ENCODE measurements around the gene FOXJ3. TPM values are rescaled to one million over a fixed set of nuclear protein-coding genes. Genes with fewer than 3 reads are reported as not detected.

Gene FOXJ3
- polyA plus RNA-seq, 1 of the 3 experiments (the other 2 are of a cell fraction), result 16.0 TPM

GRCh38 chr1:42163536-42164503, 171.2 kb downstream of the FOXJ3 start (continued):
- TF ChIP-seq REST (IDR thresholded peaks at IDR 0.05; ENCODE audit: low read depth, low read length) (no peak), USF1 (IDR thresholded peaks at IDR 0.05; ENCODE audit: borderline replicate concordance, low read depth) (no peak)

GRCh38 chr1:42163114-42163513, 171.9 kb downstream of the FOXJ3 start:
- H3K27ac ChIP-seq (ENCODE audit: low read depth in 2 of 2, low read length in 1 of 2), result no peak overlapping the region
- H3K36me3 ChIP-seq (replicated peaks in 1 of 2; ENCODE audit: control insufficient read depth in 1 of 2, insufficient read depth in 2 of 2, low read length in 1 of 2), result no peaks in the 10 kb centered on the region
- H3K9me3 ChIP-seq, result 0 out of 2 replicates have a peak, but pooled peaks cover 9% of the 10 kb centered on the region
- H2AFZ ChIP-seq (ENCODE audit: low read depth), result no peak overlapping the region
- H4K20me1 ChIP-seq (ENCODE audit: insufficient read depth), result no peaks in the 10 kb centered on the region
- no peaks in the 10 kb centered on the region for H3K27me3 ChIP-seq (ENCODE audit: insufficient read depth)
- no peak overlapping the region for H3K4me3 ChIP-seq (ENCODE audit: low read depth in 2 of 2, low read length in 1 of 2)
- no peak for DNase-seq
- no peaks in the 10 kb centered on the region for H3F3A ChIP-seq (replicated peaks; ENCODE audit: insufficient read depth)
- H3K4me1 ChIP-seq (ENCODE audit: control insufficient read depth in 1 of 2, insufficient read depth in 2 of 2, low read depth in 1 of 2, low read length in 1 of 2), result peaks cover 0 to 13% of the 10 kb centered on the region in 2 experiments; a peak in 1 of 4 replicates
- WGBS (ENCODE audit: low lambda C conversion rate), result 82% methylated on average over 2 of the region's 2 CpGs
- no peaks in the 10 kb centered on the region for H3K9me2 ChIP-seq
- no peak overlapping the region for H3K9ac ChIP-seq
- ChIA-PET CTCF (interaction anchor here (0.8 to 2.7 kb wide), 4 partner anchors 10 to 16 kb away, joined by 3 to 9 read pairs (median 4); no protein-coding TSS in a partner anchor), POLR2A (no interaction called here)
- H3K4me2 ChIP-seq, result no peak overlapping the region
- no peak for TF ChIP-seq RCOR1 (IDR thresholded peaks at IDR 0.05; ENCODE audit: low read length)
- no peak for TF ChIP-seq NRF1 (IDR thresholded peaks at IDR 0.05; ENCODE audit: low read depth, low read length)
- TF ChIP-seq ELF1 (IDR thresholded peaks at IDR 0.05), result no peak
- TF ChIP-seq PBX3 (IDR thresholded peaks at IDR 0.05), result no peak
- TF ChIP-seq RXRA (IDR thresholded peaks at IDR 0.05; ENCODE audit: borderline replicate concordance, low read depth), result no peak
- TF ChIP-seq EZH2phosphoT487 (IDR thresholded peaks at IDR 0.05; ENCODE audit: borderline replicate concordance, low read depth), result no peak
- TF ChIP-seq FOSL2 (IDR thresholded peaks at IDR 0.05; ENCODE audit: borderline replicate concordance, low read depth), result no peak
- no peak for TF ChIP-seq MXI1 (IDR thresholded peaks at IDR 0.05; ENCODE audit: low read depth, low read length)
- no peak for TF ChIP-seq IRF3 (IDR thresholded peaks at IDR 0.05; ENCODE audit: low read depth, low read length)
- TF ChIP-seq MAX (IDR thresholded peaks at IDR 0.05; ENCODE audit: low read depth), result no peak
- H3K79me2 ChIP-seq (ENCODE audit: insufficient read depth), result no peaks in the 10 kb centered on the region
